ENCODE results near the gene CHD2.

CHD2 gene

GRCh38 chr15:92970656-92971055 lies 70.5 kb downstream of the CHD2 start:
- no peak for TF ChIP-seq CTCF (IDR thresholded peaks at IDR 0.05; ENCODE audit: low read depth, low read length, missing control alignments)
- DNase-seq, result no peak
- H3K27ac ChIP-seq, result no peak overlapping the region
- no peak overlapping the region for H3K4me3 ChIP-seq (ENCODE audit: low read depth, low read length)
- H3K27me3 ChIP-seq (replicated peaks), result no peaks in the 10 kb centered on the region
- in situ Hi-C loops (cut with HindIII; ENCODE audit: low pct_ligation_motif_present, low sequenced_read_pairs), result no loop called here
- H3K36me3 ChIP-seq (replicated peaks), result peaks cover 71% of the 10 kb centered on the region

GRCh38 chr15:92971081-92971480 lies 71.0 kb downstream of the CHD2 start:
- in situ Hi-C loops (cut with HindIII; ENCODE audit: low pct_ligation_motif_present, low sequenced_read_pairs), result no loop called here

GRCh38 chr15:92971713-92972112 lies 71.6 kb downstream of the CHD2 start:
- Histone ChIP-seq H3K4me3 (ENCODE audit: low read depth, low read length) (no peak overlapping the region), H3K27ac (no peak overlapping the region), H3K27me3 (replicated peaks) (no peaks in the 10 kb centered on the region), H3K36me3 (replicated peaks) (peaks cover 66% of the 10 kb centered on the region)
- TF ChIP-seq CTCF (IDR thresholded peaks at IDR 0.05; ENCODE audit: low read depth, low read length, missing control alignments), result no peak
- in situ Hi-C loops (cut with HindIII; ENCODE audit: low pct_ligation_motif_present, low sequenced_read_pairs), result no loop called here
- no peak for DNase-seq

More at GRCh38 chr15:92971081-92971480, 71.0 kb downstream of the CHD2 start:
- peaks cover 72% of the 10 kb centered on the region for H3K36me3 ChIP-seq (replicated peaks)
- no peaks in the 10 kb centered on the region for H3K27me3 ChIP-seq (replicated peaks)
- H3K4me3 ChIP-seq (ENCODE audit: low read depth, low read length), result no peak overlapping the region
- no peak for TF ChIP-seq CTCF (IDR thresholded peaks at IDR 0.05; ENCODE audit: low read depth, low read length, missing control alignments)
- no peak for DNase-seq
- H3K27ac ChIP-seq, result no peak overlapping the region

DNA sequence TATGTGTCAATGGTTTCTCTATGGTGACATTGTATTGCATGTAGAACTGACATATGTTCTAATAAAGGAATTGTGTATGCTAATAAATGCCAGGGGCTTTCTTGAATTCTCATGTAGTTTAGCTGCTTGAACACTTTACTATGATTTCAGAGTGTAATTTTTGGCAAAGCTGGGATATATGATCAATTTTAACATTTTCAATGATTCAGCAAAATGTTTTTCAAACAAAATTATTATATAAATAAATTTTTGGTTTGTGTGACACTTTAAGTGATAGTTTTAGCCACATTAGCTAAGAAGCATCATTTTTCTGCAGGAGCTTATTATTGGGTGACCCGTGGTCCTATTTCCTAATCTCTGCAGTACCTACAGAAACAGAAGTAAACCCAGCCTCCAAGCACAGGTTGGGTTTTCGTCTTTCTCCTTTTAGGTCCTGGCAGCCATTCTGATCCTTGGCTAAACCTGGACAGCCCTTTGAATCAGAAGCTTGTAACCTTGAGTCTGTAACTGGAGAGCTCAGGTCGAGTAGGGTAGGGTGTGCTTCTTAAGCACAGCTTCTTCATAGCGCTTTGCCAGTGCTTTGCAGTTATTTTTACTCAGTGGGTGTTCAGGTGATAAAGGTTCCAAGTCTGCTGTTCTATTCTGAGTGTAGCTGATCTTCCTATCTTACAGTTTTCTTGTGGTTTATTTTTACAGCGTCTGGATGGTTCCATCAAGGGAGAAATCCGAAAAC lies 74.2 kb downstream of the CHD2 start:
- H3K27ac ChIP-seq, result no peak overlapping the region
- in situ Hi-C loops (cut with HindIII; ENCODE audit: low pct_ligation_motif_present, low sequenced_read_pairs), result no loop called here
- no peaks in the 10 kb centered on the region for H3K27me3 ChIP-seq (replicated peaks)
- H3K4me3 ChIP-seq (ENCODE audit: low read depth, low read length), result no peak overlapping the region
- peaks cover 63% of the 10 kb centered on the region for H3K36me3 ChIP-seq (replicated peaks)
- DNase-seq, result no peak
- no peak for TF ChIP-seq CTCF (IDR thresholded peaks at IDR 0.05; ENCODE audit: low read depth, low read length, missing control alignments)

DNA sequence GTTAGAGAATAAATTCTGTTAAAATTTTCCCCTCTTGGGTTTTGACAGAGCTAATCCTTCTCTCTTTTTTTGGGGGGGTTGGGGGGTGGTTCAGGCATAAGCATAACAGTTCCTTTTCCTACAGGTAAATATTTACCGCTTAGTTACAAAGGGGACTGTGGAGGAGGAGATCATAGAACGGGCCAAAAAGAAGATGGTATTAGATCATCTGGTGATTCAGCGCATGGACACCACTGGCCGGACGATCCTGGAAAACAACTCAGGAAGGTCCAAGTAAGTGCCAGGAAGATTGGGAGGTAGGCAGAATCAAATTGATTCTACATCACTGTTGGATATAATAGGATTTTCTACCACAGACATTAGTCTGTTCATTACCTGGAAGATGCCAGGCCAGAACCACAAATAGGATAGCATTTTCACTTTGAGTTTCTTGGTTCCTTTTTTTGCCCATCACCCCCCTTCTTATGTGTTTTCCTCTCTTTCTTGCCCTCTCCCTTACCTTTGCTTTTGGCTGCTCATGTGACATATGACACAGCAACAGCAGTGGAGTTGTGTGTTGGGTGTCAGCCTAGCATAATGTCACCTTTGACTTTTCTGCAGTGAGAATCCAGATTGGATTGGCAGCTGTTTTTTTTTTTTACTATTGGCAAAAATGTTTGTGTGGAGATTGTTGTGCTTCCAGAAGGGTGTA lies 79.0 kb downstream of the CHD2 start:
- Histone ChIP-seq H3K4me3 (ENCODE audit: low read depth, low read length) (no peak overlapping the region), H3K36me3 (replicated peaks) (peaks cover 81% of the 10 kb centered on the region), H3K27ac (peak overlapping the region; percentile 21), H3K27me3 (replicated peaks) (no peaks in the 10 kb centered on the region)
- TF ChIP-seq CTCF (IDR thresholded peaks at IDR 0.05; ENCODE audit: low read depth, low read length, missing control alignments), result no peak
- in situ Hi-C loops (cut with HindIII; ENCODE audit: low pct_ligation_motif_present, low sequenced_read_pairs), result no loop called here
- DNase-seq, result no peak

All from brain microvascular endothelial cell (primary cell).